Prostate gland (tissue), 2 donors: ENCODE data around the gene ACAP2. TPM values are rescaled to one million over a fixed set of nuclear protein-coding genes. Genes with fewer than 3 reads are reported as not detected.
"Not testable (repeated sequence)": the region's sequence is repeated elsewhere in the genome, so short reads cannot be mapped to it uniquely, and the experiment has no call there.

Experiments
- DNase-seq: peaks from one replicate; pipeline ENCODE4 v3.0.0-alpha.2; 2019; ENCODE audit warnings: low spot score
- H3K27ac ChIP-seq, 2 donors: fragments of 200-600 bp; sonication (generic); 2 replicates each; pipeline ENCODE4 v1.5.1; 2017 to 2019
- H3K27me3 ChIP-seq: fragments of 200-600 bp; sonication (generic); replicated peaks from 2 replicates; pipeline ENCODE4 v1.5.1; 2019; ENCODE audit not compliant: insufficient read depth
- H3K36me3 ChIP-seq, 2 donors: fragments of 200-600 bp; sonication (generic); 1 replicate in 1 of 2; 2 replicates in 1 of 2; pipeline versions ENCODE4 v1.5.1 to v1.8.1; 2017 to 2019
- H3K4me1 ChIP-seq: fragments of 200-600 bp; sonication (generic); replicated peaks from 2 replicates; pipeline ENCODE4 v1.5.1; 2019
- H3K4me3 ChIP-seq, 2 donors: fragments of 200-600 bp; sonication (generic); 2 replicates each; pipeline ENCODE4 v1.5.1; 2017 to 2019
- H3K9me3 ChIP-seq: fragments of 200-600 bp; sonication (generic); 2 replicates; pipeline ENCODE4 v1.5.1; 2017
- POLR2A ChIP-seq: fragments of 450-650 bp; IDR thresholded peaks from one replicate; pipeline ENCODE4 v1.6.1; 2016; ENCODE audit warnings: antibody characterized with exemption, mild to moderate bottlenecking
- POLR2AphosphoS5 ChIP-seq: sonication (generic); formaldehyde crosslinking; IDR thresholded peaks from one replicate; pipeline ENCODE4 v1.6.1; 2017; ENCODE audit warnings: antibody characterized with exemption
- WGBS: methylation state at CpG from one replicate; pipeline ENCODE4 v1.1.5; 2018; 5-methylcytosine and 5-hydroxymethylcytosine counted together
- intact Hi-C: fragments of 100-400 bp; cut with DNase I; formaldehyde crosslinking; loops from one replicate; pipeline ENCODE4 v1.14.2; 2022
- total RNA-seq, 2 donors: library from RNA; depleted of rRNA; stranded (reverse); fragments of >200 nt; gene quantifications; one replicate each; pipeline ENCODE4 v1.1.0, GENCODE V29; 2016
- TF ChIP-seq, protein P1 (sequence below), 4 experiments: fragments of 200-600 bp in 2 of 4; fragments of 450-650 bp in 2 of 4; sonication (generic) in 2 of 4; IDR thresholded peaks; 1 replicate in 3 of 4; 2 replicates in 1 of 4; pipeline ENCODE4 v1.5.1; 2016 to 2019; ENCODE audit warnings: antibody characterized with exemption in 4 of 4, mild to moderate bottlenecking in 2 of 4, moderate library complexity in 2 of 4

Gene ACAP2
- total RNA-seq, 2 donors from 2014 or later, result 30.5 to 56.8 TPM

DNA sequence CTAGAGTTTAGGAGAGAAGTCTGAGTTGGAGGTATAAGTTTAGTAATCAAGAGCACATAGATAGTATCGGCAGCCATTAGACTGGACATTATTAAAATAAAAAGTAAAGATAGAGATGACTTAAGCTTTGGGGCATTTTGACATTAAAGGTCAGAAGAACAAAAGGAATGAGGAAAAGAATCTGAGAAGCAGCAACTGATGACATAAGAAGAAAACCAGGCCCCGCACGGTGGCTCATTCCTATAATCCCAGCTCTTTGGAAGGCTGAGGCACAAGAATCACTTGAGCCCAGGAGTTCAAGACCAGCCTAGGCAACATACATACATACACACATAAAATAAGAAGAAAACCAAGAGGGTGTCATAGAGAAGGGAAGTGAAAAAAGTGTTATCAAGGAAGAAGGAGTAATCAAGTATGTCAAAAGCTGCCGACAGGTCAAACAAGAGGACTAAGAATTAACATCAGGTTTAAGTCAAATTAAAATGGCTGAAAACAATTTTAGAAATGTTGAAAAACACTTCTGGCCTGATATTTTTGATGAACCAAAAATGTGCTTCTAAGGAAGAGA, 38.9 kb downstream of the ACAP2 start:
- Histone ChIP-seq H3K9me3 (no peaks in the 10 kb centered on the region), H3K36me3 (no peaks in the 10 kb centered on the region), H3K4me1 (no peaks in the 10 kb centered on the region), H3K4me3 (no peak overlapping the region), H3K27ac (no peak overlapping the region), H3K27me3 (no peaks in the 10 kb centered on the region)
- WGBS, result 91% methylated on average over 4 of the region's 4 CpGs
- intact Hi-C loops, result no loop called here
- TF ChIP-seq POLR2AphosphoS5, result no peak
- no peak for TF ChIP-seq POLR2A
- TF ChIP-seq, protein P1, sequence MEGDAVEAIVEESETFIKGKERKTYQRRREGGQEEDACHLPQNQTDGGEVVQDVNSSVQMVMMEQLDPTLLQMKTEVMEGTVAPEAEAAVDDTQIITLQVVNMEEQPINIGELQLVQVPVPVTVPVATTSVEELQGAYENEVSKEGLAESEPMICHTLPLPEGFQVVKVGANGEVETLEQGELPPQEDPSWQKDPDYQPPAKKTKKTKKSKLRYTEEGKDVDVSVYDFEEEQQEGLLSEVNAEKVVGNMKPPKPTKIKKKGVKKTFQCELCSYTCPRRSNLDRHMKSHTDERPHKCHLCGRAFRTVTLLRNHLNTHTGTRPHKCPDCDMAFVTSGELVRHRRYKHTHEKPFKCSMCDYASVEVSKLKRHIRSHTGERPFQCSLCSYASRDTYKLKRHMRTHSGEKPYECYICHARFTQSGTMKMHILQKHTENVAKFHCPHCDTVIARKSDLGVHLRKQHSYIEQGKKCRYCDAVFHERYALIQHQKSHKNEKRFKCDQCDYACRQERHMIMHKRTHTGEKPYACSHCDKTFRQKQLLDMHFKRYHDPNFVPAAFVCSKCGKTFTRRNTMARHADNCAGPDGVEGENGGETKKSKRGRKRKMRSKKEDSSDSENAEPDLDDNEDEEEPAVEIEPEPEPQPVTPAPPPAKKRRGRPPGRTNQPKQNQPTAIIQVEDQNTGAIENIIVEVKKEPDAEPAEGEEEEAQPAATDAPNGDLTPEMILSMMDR (IDR thresholded peaks at IDR 0.05), result no peak
- DNase-seq, result no peak

DNA sequence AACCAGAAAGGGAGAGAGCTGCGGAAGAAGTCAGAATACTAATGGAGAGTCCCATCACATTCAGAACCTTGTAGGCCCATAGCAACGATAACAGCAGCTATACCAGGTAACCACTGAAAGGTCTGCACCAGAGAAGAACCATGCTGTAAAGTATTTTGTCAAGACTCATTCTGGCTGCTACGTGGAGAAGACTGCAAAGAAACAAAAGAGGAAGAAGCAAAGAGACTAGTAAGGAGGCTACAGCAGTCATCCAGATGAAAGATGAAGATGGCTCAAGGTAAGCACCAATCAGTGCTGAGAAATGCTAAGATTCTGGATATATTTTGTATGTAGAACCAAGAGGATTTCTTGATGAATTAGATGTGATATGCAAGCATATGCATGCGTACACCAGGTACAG, 39.6 kb downstream of the ACAP2 start:
- DNase-seq, result no peak
- WGBS, result 93% methylated on average over 4 of the region's 4 CpGs
- no peaks in the 10 kb centered on the region for H3K27me3 ChIP-seq
- no peak overlapping the region for H3K4me3 ChIP-seq
- TF ChIP-seq, protein P1 (IDR thresholded peaks at IDR 0.05), result no peak
- TF ChIP-seq POLR2AphosphoS5 (no peak), POLR2A (no peak)
- H3K27ac ChIP-seq, result no peak overlapping the region
- H3K9me3 ChIP-seq, result no peaks in the 10 kb centered on the region
- intact Hi-C loops, result no loop called here
- no peaks in the 10 kb centered on the region for H3K36me3 ChIP-seq
- no peaks in the 10 kb centered on the region for H3K4me1 ChIP-seq

DNA sequence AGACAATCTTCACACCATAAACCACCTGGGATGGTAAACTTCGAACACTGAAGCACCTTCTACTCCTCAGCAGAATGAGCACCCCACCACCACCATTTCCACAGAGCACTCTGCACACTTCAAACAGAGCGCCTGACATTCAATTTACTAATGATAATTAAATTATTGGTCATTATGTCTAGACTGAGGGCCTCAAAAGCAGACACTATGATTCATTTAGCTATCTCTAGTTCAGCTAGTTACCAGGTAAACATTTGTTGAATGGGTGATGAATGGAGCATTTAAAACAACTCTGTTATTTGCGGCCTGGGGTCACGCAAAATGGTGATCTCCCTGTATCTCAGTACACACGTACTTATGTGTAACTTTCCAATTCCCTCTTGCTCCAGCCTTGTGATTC, 40.9 kb downstream of the ACAP2 start:
- no peak for TF ChIP-seq POLR2A
- no peak for TF ChIP-seq POLR2AphosphoS5
- TF ChIP-seq, protein P1 (IDR thresholded peaks at IDR 0.05), result no peak
- Histone ChIP-seq H3K27me3 (no peaks in the 10 kb centered on the region), H3K4me3 (no peak overlapping the region), H3K9me3 (no peaks in the 10 kb centered on the region), H3K4me1 (no peaks in the 10 kb centered on the region), H3K27ac (no peak overlapping the region), H3K36me3 (no peaks in the 10 kb centered on the region)
- no peak for DNase-seq
- 69% methylated on average over 5 of the region's 5 CpGs for WGBS
- intact Hi-C loops, result no loop called here

DNA sequence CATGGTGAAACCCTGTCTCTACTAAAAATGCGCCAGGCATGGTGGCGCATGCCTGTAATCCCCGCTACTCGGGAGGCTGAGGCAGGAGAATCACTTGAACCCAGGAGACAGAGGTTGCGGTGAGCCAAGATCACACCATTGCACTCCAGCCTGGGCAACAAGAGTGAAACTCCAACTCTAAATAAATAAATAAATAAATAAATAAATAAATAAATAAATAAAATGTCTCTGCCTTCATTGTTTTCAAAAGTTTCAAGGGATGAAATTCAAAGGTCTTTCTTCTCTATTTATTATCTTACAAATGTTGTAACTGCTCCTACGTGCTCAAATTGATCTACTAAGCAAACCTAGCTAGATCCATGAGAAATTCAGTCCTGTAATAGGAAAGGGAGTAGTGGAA, 44.4 kb downstream of the ACAP2 start:
- WGBS, result 98% methylated on average over 6 of the region's 6 CpGs
- intact Hi-C loops, H3K27ac ChIP-seq, DNase-seq, H3K27me3 ChIP-seq, H3K9me3 ChIP-seq, H3K4me1 ChIP-seq, H3K4me3 ChIP-seq, H3K36me3 ChIP-seq: not testable (repeated sequence)

DNA sequence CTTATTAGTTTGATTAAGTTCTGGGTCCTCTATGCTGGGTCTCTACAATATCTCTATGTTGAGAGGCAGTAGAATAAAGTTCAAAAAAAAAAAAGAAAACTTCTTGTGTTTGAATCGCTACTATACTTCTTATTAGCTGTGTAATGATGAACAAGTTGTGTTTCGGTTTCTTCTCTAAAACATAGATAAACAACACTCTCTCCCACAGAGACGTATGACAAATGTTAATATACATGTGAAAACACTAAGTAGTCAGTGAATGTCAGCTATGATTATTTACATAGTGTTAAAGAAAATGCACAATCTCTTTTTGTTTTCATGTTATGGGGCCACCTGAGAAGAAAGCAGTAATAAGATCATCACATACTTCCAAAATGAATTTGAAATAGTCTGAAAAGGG, 45.3 kb downstream of the ACAP2 start:
- intact Hi-C loops, result no loop called here
- Histone ChIP-seq H3K36me3 (no peaks in the 10 kb centered on the region), H3K9me3 (no peaks in the 10 kb centered on the region), H3K27me3 (no peaks in the 10 kb centered on the region), H3K4me3 (no peak overlapping the region), H3K27ac (no peak overlapping the region), H3K4me1 (no peaks in the 10 kb centered on the region)
- DNase-seq, result no peak
- TF ChIP-seq POLR2AphosphoS5 (no peak), POLR2A (no peak)
- TF ChIP-seq, protein P1 (IDR thresholded peaks at IDR 0.05), result no peak
- 66% methylated on average over 3 of the region's 3 CpGs for WGBS
